HepG2 (cell line): Measurements from ENCODE around the gene UBB. TPM values are rescaled to one million over a fixed set of nuclear protein-coding genes. Genes with fewer than 3 reads are reported as not detected.

Experiments used
- ATAC-seq: fragments of 200-7000 bp; cut with Tn5 transposase; 3 replicates; pipeline ENCODE4 v1.9.1; 2020; ENCODE audit warnings: mild to moderate bottlenecking, moderate library complexity
- BruUV-seq: library from RNA; stranded (reverse); fragments of 400-500 nt; replicated peaks from 2 replicates; lab custom pipeline; 2021; lab: Mats Ljungman, UMichigan
- CTCF ChIA-PET: fragments of 300-600 bp; formaldehyde crosslinking; extraction: SDS; loops from one replicate; lab custom pipeline; 2021; ENCODE audit warnings: low total read pairs, inconsistent platforms, low intra/inter-chr PET ratio; lab: Yijun Ruan, JAX
- POLR2A ChIA-PET: fragments of 350-600 bp; sonication (Branson Sonifier 250); formaldehyde crosslinking; loops from one replicate; lab custom pipeline; 2020; ENCODE audit warnings: antibody characterized with exemption, inconsistent platforms; lab: Yijun Ruan, JAX
- DNase-seq: peaks from one replicate; pipeline ENCODE4 v3.0.0-alpha.2; 2015; ENCODE audit warnings: low spot score
- FAIRE-seq: peaks from 3 replicates; lab custom pipeline; 2011; peaks lifted over from hg19 to GRCh38; lab: Jason Lieb, UNC
- H2AFZ ChIP-seq: one replicate; pipeline ENCODE4 v1.6.1; 2011; ENCODE audit warnings: low read length, inconsistent platforms
- H3K27ac ChIP-seq: fragments of 300-600 bp; 3 replicates; pipeline ENCODE4 v1.8.0; 2011; ENCODE audit warnings: mixed run types, mild to moderate bottlenecking, mixed read lengths, low read length, inconsistent platforms; ENCODE audit not compliant: insufficient read depth; ENCODE audit errors: extremely low read length
- H3K27me3 ChIP-seq, 2 experiments: fragments of 200-600 bp in 1 of 2; 2 replicates in 1 of 2; 3 replicates in 1 of 2; pipeline versions ENCODE4 v1.6.0 to v1.8.0; 2011; ENCODE audit warnings: low read length in 2 of 2, mild to moderate bottlenecking in 2 of 2, moderate library complexity in 2 of 2, inconsistent platforms in 1 of 2; ENCODE audit not compliant: insufficient read depth in 2 of 2, control insufficient read depth in 1 of 2
- H3K36me3 ChIP-seq, 2 experiments: fragments of 200-600 bp in 1 of 2; replicated peaks in 1 of 2; 2 replicates in 1 of 2; 3 replicates in 1 of 2; pipeline versions ENCODE4 v1.5.1 to v1.8.0; 2011; ENCODE audit warnings: low read length in 2 of 2, inconsistent platforms in 1 of 2; ENCODE audit not compliant: insufficient read depth in 2 of 2, control insufficient read depth in 1 of 2
- H3K4me1 ChIP-seq: 2 replicates; pipeline ENCODE4 v1.5.1; 2012; ENCODE audit warnings: low read length, inconsistent platforms; ENCODE audit not compliant: insufficient read depth
- H3K4me2 ChIP-seq: 2 replicates; pipeline ENCODE4 v1.6.0; 2011; ENCODE audit warnings: low read depth, low read length, inconsistent platforms
- H3K4me3 ChIP-seq, 3 experiments: fragments of 200-600 bp in 1 of 3; sonication (generic), shearing (Covaris generic) in 1 of 3; replicated peaks in 1 of 3; 2 replicates each; pipeline ENCODE4 v1.5.1; 2011 to 2016; ENCODE audit warnings: low read length in 3 of 3, inconsistent platforms in 2 of 3, low read depth in 2 of 3, mild to moderate bottlenecking in 2 of 3, control low read depth in 1 of 3, mixed read lengths in 1 of 3; ENCODE audit not compliant: insufficient read depth in 1 of 3
- H3K79me2 ChIP-seq: one replicate; pipeline ENCODE4 v1.6.1; 2011; ENCODE audit warnings: low read length, inconsistent platforms; ENCODE audit not compliant: insufficient read depth
- H3K9ac ChIP-seq: 2 replicates; pipeline ENCODE4 v1.6.0; 2011; ENCODE audit warnings: mild to moderate bottlenecking, low read depth, low read length, inconsistent platforms; ENCODE audit not compliant: insufficient read depth
- H3K9me3 ChIP-seq: 2 replicates; pipeline ENCODE4 v1.5.1; 2012; ENCODE audit warnings: mild to moderate bottlenecking, low read length
- H4K20me1 ChIP-seq: 2 replicates; pipeline ENCODE4 v1.6.0; 2011; ENCODE audit warnings: inconsistent platforms, mild to moderate bottlenecking, low read length, moderate library complexity; ENCODE audit not compliant: insufficient read depth
- ARNT ChIP-seq: fragments of 450-650 bp; IDR thresholded peaks from 2 replicates; pipeline ENCODE4 v1.6.1; 2017
- FOXA3 ChIP-seq: IDR thresholded peaks from 2 replicates; pipeline ENCODE4 v1.6.1; 2016; ENCODE audit warnings: missing genetic modification reagents, missing compliant biosample characterization
- KLF12 ChIP-seq: sonication (generic); formaldehyde crosslinking; IDR thresholded peaks from 2 replicates; pipeline ENCODE4 v1.4.0; 2020; ENCODE audit warnings: missing genetic modification reagents, borderline replicate concordance
- MBD4 ChIP-seq: IDR thresholded peaks from 2 replicates; pipeline ENCODE4 v1.6.1; 2012; ENCODE audit warnings: low read length, inconsistent platforms, borderline replicate concordance
- NFATC3 ChIP-seq: sonication (generic); formaldehyde crosslinking; IDR thresholded peaks from 2 replicates; pipeline ENCODE4 v1.5.1; 2020; ENCODE audit warnings: mild to moderate bottlenecking, missing genetic modification reagents
- NPAS2 ChIP-seq: sonication (generic); formaldehyde crosslinking; IDR thresholded peaks from 2 replicates; pipeline ENCODE4 v1.8.0; 2022; ENCODE audit warnings: mild to moderate bottlenecking, missing genetic modification reagents, borderline replicate concordance
- RERE ChIP-seq: IDR thresholded peaks from 2 replicates; pipeline ENCODE4 v1.6.1; 2016; ENCODE audit warnings: low read depth, missing genetic modification reagents, missing compliant biosample characterization
- ZBTB42 ChIP-seq: sonication (generic); formaldehyde crosslinking; IDR thresholded peaks from 2 replicates; pipeline ENCODE4 v1.5.0; 2020; ENCODE audit warnings: mild to moderate bottlenecking, missing genetic modification reagents
- ZFY ChIP-seq: sonication (generic); formaldehyde crosslinking; IDR thresholded peaks from 2 replicates; pipeline ENCODE4 v1.4.0; 2020; ENCODE audit warnings: missing genetic modification reagents
- ZKSCAN1 ChIP-seq: fragments of 150-350 bp; IDR thresholded peaks from 2 replicates; pipeline ENCODE4 v1.6.1; 2014; ENCODE audit warnings: low read length
- ZNF121 ChIP-seq: sonication (generic); formaldehyde crosslinking; IDR thresholded peaks from 2 replicates; pipeline ENCODE4 v1.5.0; 2020; ENCODE audit warnings: mild to moderate bottlenecking, missing genetic modification reagents
- ZNF460 ChIP-seq: sonication (generic); formaldehyde crosslinking; IDR thresholded peaks from 2 replicates; pipeline ENCODE4 v1.5.1; 2020; ENCODE audit warnings: missing genetic modification reagents, mild to moderate bottlenecking, borderline replicate concordance
- ZNF468 ChIP-seq: sonication (generic); formaldehyde crosslinking; IDR thresholded peaks from 2 replicates; pipeline ENCODE4 v1.8.0; 2022; ENCODE audit warnings: mild to moderate bottlenecking, moderate library complexity, missing genetic modification reagents
- ZNF615 ChIP-seq: sonication (generic); formaldehyde crosslinking; IDR thresholded peaks from 2 replicates; pipeline ENCODE4 v1.5.0; 2020; ENCODE audit warnings: mild to moderate bottlenecking, missing genetic modification reagents, borderline replicate concordance
- ZNF740 ChIP-seq: sonication (generic); formaldehyde crosslinking; IDR thresholded peaks from 2 replicates; pipeline ENCODE4 v1.4.0; 2020; ENCODE audit warnings: missing genetic modification reagents
- WGBS: methylation state at CpG from one replicate; pipeline ENCODE4 v1.1.6; 2017; ENCODE audit warnings: low lambda C conversion rate; 5-methylcytosine and 5-hydroxymethylcytosine counted together
- in situ Hi-C: cut with HindIII; loops from 2 replicates; pipeline ENCODE4 v1.10.0; 2017; ENCODE audit warnings: low pct_unique_long_range_greater_than_20kb; ENCODE audit not compliant: extremely low pct_ligation_motif_present
- intact Hi-C: fragments of 100-400 bp; cut with micrococcal nuclease; formaldehyde crosslinking; loops from one replicate; pipeline ENCODE4 v1.10.0; 2022; ENCODE audit not compliant: unreplicated experiment
- polyA plus RNA-seq, 8 experiments: library from polyadenylated mRNA; depleted of rRNA in 3 of 8; stranded (reverse) in 7 of 8; unstranded in 1 of 8; fragments of >200 nt; fragmentation: Illumina TruSeq in 4 of 8; extraction: Trizol in 4 of 8; gene quantifications; 2 replicates each; pipeline versions ENCODE4 v1.2.1 to v1.2.3, GENCODE V29; 2011 to 2016; ENCODE audit warnings: low read depth in 4 of 8, missing spikeins in 1 of 8, mixed read lengths in 1 of 8; ENCODE audit not compliant: insufficient read depth in 1 of 8
- total RNA-seq, 5 experiments: library from RNA; depleted of rRNA; stranded (reverse); fragments of >200 nt; fragmentation: Illumina TruSeq; extraction: Trizol; gene quantifications; 2 replicates each; pipeline ENCODE4 v1.2.3, GENCODE V29; 2016; ENCODE audit warnings: low read depth in 1 of 5
- TF ChIP-seq, protein P1 (sequence below): sonication (generic); formaldehyde crosslinking; IDR thresholded peaks from 2 replicates; pipeline ENCODE4 v1.4.0; 2020; ENCODE audit warnings: missing genetic modification reagents, borderline replicate concordance

The UBB gene
- total and polyA plus RNA-seq, 2 of the 13 experiments (the other 11 are each of a cell fraction or from before 2014, with no cell fraction given): 1,130 to 2,066 TPM

DNA sequence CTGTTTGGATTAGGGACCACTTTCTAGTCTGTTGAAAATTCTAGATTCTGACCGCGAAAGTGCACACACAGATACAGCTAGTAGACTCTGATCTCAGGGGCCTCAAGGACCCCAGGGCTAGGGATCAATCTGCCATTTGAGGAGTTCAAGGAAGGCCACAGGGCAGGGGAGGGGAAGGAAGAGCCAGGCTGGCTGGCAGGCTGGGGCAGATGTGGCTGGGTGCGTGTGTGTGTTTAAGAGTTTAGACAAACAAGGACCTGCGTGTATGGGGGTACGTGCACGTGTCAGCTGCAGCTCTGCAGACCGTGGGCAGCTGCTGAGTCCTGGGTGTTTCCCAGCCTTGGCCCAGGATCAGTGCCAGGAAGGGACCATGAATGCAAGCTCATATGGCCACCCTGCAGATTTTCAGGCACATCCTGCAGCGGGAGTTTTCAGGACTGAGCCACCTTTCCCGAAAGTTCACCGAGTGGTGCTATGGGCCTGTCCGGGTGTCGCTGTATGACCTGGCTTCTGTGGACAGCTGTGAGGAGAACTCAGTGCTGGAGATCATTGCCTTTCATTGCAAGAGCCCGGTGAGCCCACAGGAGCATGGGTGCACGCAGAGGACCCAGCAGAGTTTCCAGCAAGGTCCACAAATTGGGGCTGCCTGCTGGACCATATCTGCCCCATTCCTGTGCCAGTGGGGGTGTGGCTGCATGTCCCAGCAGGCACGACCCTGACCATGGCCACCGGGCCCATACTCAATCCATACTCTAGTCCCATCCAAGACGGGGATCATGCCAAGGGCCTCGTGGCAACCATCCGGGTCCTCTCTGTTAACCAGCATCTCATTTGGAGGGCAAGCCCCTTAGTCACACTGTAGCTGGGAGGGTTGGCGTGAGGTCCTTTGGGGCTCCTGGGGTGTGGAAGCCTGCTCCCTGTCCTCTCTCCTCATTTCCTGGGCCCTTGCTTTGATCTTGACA is 45.1 kb downstream of the UBB start:
- peak overlapping the region; percentile 47; the same call in 1 of the 2 replicates for H3K9ac ChIP-seq
- H3K4me1 ChIP-seq: peaks cover 37% of the 10 kb centered on the region
- intact Hi-C loops (no loop called here), in situ Hi-C loops (loop anchor here (5.0 kb wide), 1 partner anchor 139 kb away; no protein-coding TSS in a partner anchor)
- peak overlapping the region; percentile 64 for H3K4me2 ChIP-seq
- 37% methylated on average over 11 of the region's 20 CpGs for WGBS
- DNase-seq (peak; percentile 59), FAIRE-seq (peak; percentile 83), ATAC-seq (peak; percentile 59)
- BruUV-seq: no TSS peak
- no peaks in the 10 kb centered on the region for H3K27me3 ChIP-seq
- no peaks in the 10 kb centered on the region for H4K20me1 ChIP-seq
- H3K36me3 ChIP-seq: no peaks in the 10 kb centered on the region; a peak in 1 of 5 replicates
- H2AFZ ChIP-seq: no peak overlapping the region
- ChIA-PET POLR2A (interaction anchor here (0.9 to 7.3 kb wide), 6 partner anchors 9 to 121 kb away, joined by 3 to 159 read pairs (median 5); partner anchors contain the start of gene UBB), CTCF (no interaction called here)
- H3K27ac ChIP-seq: peak overlapping the region; percentile 76
- no peaks in the 10 kb centered on the region for H3K9me3 ChIP-seq
- peak overlapping the region in 1 of 3 experiments; percentile 21; a peak in 2 of 6 replicates for H3K4me3 ChIP-seq
- H3K79me2 ChIP-seq: no peaks in the 10 kb centered on the region
- TF ChIP-seq ZNF615: no peak
- TF ChIP-seq, protein P1, sequence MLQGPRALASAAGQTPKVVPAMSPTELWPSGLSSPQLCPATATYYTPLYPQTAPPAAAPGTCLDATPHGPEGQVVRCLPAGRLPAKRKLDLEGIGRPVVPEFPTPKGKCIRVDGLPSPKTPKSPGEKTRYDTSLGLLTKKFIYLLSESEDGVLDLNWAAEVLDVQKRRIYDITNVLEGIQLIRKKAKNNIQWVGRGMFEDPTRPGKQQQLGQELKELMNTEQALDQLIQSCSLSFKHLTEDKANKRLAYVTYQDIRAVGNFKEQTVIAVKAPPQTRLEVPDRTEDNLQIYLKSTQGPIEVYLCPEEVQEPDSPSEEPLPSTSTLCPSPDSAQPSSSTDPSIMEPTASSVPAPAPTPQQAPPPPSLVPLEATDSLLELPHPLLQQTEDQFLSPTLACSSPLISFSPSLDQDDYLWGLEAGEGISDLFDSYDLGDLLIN (CRISPR knock-in tag): no peak
- no peak for TF ChIP-seq ZNF468 (CRISPR knock-in tag)
- TF ChIP-seq NPAS2 (CRISPR knock-in tag): no peak
- no peak for TF ChIP-seq ZNF460 (CRISPR knock-in tag)
- TF ChIP-seq ZNF121 (CRISPR knock-in tag): no peak
- TF ChIP-seq ZKSCAN1: no peak
- peak; percentile 92 for TF ChIP-seq ZBTB42 (CRISPR knock-in tag)
- no peak for TF ChIP-seq MBD4
- peak; percentile 54; the same call in 1 of the 2 replicates for TF ChIP-seq KLF12 (CRISPR knock-in tag)
- TF ChIP-seq FOXA3 (CRISPR knock-in tag): peak; percentile 74
- TF ChIP-seq ZFY: peak; percentile 41
- TF ChIP-seq NFATC3 (CRISPR knock-in tag): no peak
- no peak for TF ChIP-seq ARNT
- 0 out of 2 replicates have a peak, but pooled peaks have one; percentile 29 for TF ChIP-seq ZNF740
- TF ChIP-seq RERE (CRISPR knock-in tag): 0 out of 2 replicates have a peak, but pooled peaks have one; percentile 15
